Duodenal mucosa (tissue), 2 donors: Measurements from ENCODE around the gene DNMT3L.

ENCODE experiments used
- H3K27ac ChIP-seq: one replicate; pipeline ENCODE4 v1.7.0; 2013; ENCODE audit warnings: low read depth, low read length
- H3K27me3 ChIP-seq, 2 donors: one replicate each; pipeline ENCODE4 v1.7.0; 2013; ENCODE audit warnings: low read length in 2 of 2, control low read depth in 1 of 2; ENCODE audit not compliant: insufficient read depth in 2 of 2, control insufficient read depth in 1 of 2
- H3K36me3 ChIP-seq, 2 donors: one replicate each; pipeline ENCODE4 v1.7.0; 2013; ENCODE audit warnings: low read length in 2 of 2, control low read depth in 1 of 2; ENCODE audit not compliant: insufficient read depth in 2 of 2, control insufficient read depth in 1 of 2
- H3K4me1 ChIP-seq, 2 donors: one replicate each; pipeline ENCODE4 v1.7.0; 2013; ENCODE audit warnings: low read length in 2 of 2, control low read depth in 1 of 2; ENCODE audit not compliant: insufficient read depth in 2 of 2, control insufficient read depth in 1 of 2
- H3K4me3 ChIP-seq, 2 donors: one replicate each; pipeline ENCODE4 v1.7.0; 2013; ENCODE audit warnings: low read length in 2 of 2, low read depth in 1 of 2
- H3K9ac ChIP-seq, 2 donors: one replicate each; pipeline ENCODE4 v1.7.0; 2013; ENCODE audit warnings: low read length in 2 of 2, low read depth in 1 of 2
- H3K9me3 ChIP-seq, 2 donors: one replicate each; pipeline ENCODE4 v1.7.0; 2013; ENCODE audit warnings: low read length in 2 of 2, control low read depth in 1 of 2; ENCODE audit not compliant: control insufficient read depth in 1 of 2

DNMT3L gene

DNA sequence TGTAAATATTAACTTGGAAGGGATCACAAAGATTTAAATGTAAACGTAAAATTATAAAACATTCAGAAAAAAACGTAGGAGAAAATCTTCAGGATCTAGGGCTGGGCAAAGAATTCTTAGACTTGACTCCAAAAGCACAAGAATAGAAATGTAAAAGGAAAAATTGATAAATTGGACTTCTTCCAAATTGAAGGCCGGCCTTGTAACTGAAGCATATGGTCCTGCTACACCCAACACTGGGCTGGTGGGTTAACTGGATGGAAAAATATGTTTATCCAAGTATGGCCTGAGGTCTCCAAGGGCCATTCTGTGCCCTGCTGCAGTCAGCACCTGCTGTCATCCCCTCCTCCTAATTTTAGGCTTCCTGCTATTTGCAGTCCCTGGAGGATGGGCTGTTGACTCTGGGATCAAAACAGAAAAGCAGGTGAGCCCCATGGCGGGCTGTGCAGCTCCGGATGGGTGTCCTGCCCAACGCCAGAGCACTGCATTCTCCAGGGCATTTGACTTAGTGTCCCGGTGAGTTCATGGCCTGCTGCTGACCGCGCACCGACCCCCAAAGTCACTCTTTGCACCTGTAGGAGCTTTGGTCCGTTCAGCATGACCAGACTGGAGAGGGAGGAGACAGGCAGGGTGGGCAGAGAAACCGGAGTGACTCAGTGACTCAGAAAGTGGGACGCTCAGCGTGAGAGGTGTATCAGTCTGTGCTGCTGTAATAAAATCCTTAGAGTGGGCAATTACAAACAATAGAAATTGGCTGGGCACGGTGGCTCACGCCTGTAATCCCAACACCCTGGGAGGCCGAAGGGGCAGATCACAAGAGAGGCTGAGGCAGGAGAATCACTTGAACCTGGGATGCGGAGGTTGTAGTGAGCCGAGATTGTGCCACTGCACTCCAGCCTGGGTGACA, 17.9 kb upstream of the DNMT3L start:
- no peaks in the 10 kb centered on the region for H3K9me3 ChIP-seq
- no peak overlapping the region for H3K4me3 ChIP-seq
- no peak overlapping the region for H3K27ac ChIP-seq
- H3K9ac ChIP-seq = no peak overlapping the region
- H3K36me3 ChIP-seq = no peaks in the 10 kb centered on the region
- H3K4me1 ChIP-seq = no peaks in the 10 kb centered on the region
- no peaks in the 10 kb centered on the region for H3K27me3 ChIP-seq

DNA sequence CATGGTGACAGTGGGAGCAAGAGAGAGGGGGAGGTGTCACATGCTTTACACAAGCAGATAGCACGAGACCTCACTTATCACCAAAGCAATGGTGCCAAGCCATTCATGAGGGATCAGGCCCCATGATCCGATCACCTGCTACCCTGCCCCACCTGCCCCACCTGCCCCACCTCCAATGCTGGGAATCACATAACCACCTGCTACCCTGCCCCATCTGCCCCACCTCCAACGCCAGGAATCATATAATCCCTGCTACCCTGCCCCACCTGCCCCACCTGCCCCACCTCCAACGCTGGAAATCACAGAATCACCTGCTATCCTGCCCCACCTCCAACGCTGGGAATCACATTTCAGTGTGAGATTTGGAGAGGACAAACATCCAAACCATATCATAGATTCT, 13.3 kb upstream of the DNMT3L start:
- Histone ChIP-seq H3K4me1 (no peaks in the 10 kb centered on the region), H3K27ac (no peak overlapping the region), H3K27me3 (no peaks in the 10 kb centered on the region), H3K9ac (no peak overlapping the region), H3K4me3 (no peak overlapping the region), H3K9me3 (no peaks in the 10 kb centered on the region), H3K36me3 (no peaks in the 10 kb centered on the region)

DNA sequence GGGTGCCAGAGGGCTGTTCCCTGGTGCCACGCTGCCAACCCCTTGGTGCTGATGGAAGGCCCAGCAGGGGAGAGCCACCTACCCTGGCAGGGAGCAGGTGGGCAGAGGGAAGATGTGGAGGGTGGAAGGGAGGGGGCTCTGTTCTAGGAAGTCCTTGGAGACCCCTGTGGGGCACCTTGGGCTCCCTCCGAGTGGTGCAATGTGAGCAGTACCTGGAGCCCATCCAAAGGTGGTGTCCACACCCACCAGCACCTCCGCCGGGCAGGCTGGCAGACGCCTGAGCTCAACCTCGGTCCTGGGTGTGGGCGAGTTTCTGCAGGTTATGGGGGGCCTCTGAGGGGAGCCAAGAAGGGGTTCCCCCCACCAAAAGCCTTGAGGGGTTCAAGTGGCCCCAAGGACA, 11.3 kb upstream of the DNMT3L start:
- no peak overlapping the region for H3K27ac ChIP-seq
- H3K4me3 ChIP-seq = no peak overlapping the region
- no peak overlapping the region for H3K9ac ChIP-seq
- H3K36me3 ChIP-seq = no peaks in the 10 kb centered on the region
- H3K9me3 ChIP-seq = no peaks in the 10 kb centered on the region
- H3K4me1 ChIP-seq = no peaks in the 10 kb centered on the region
- H3K27me3 ChIP-seq = no peaks in the 10 kb centered on the region

DNA sequence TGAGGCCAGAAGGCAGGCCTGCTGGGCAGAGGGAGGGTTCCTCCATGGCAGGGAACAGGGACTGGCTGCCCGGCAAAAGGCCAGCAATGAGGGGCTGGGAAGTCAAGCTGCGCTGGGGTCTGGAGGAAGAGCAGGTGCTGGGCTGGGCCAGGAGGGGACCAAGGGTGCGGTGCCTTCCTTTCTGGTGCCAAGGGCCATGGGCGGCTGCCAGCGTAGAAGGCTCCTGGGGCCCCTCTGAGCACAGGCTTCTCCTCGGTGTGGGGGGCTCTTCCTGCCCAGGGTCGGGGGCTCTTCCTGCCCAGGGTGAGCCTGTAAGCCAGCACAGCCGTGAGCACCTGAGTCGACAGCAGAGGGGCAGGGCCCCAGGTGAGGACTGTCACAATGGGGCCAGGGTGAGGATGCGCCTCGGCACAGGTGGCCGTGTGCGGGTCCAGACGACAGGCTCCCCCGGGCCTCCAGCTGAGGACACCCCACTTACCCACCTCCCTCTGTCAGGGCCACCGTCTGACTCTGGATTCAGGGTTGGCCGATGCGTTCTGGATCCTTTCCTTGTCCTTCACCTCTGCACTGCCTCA, 10.7 kb upstream of the DNMT3L start:
- Histone ChIP-seq H3K27ac (no peak overlapping the region), H3K9me3 (no peaks in the 10 kb centered on the region), H3K4me1 (no peaks in the 10 kb centered on the region), H3K4me3 (no peak overlapping the region), H3K9ac (no peak overlapping the region), H3K36me3 (no peaks in the 10 kb centered on the region), H3K27me3 (no peaks in the 10 kb centered on the region)

DNA sequence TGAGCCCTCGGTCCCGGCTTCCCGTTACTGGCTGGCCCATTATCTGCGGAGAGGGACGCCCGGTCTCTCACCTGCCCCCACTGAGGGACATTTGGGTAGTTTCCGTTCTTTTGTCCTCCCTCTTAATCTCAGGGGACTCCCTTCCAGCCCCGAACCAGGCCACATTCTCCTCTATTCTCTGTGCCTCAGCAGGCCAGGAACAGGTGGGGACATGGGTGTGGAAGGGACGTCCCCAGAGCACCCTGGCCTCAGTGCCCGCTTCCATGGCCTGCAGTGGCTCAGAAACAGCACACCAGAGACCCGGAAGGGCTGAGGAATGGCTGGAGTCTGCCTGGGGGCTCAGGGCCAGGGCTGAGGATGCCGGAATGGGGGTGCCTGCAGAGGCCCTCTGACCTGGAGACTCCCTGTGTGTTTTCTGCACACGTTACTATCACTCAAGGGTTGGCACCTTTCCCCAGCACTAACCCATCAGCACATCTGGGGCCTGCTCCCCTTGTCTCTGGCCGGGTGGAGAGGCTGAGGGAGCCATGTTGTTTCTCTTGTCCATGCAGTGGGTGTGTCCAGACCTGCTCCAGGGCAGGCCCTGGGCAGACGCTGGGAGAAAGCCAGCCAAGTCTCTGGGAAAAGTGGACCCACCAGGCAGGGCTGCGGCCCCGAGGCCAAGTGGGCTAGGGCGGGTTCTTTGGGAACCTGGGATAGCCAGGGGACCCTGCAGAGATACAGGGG, 10.0 kb upstream of the DNMT3L start:
- Histone ChIP-seq H3K9me3 (no peaks in the 10 kb centered on the region), H3K27me3 (no peaks in the 10 kb centered on the region), H3K4me3 (no peak overlapping the region), H3K4me1 (no peaks in the 10 kb centered on the region), H3K36me3 (no peaks in the 10 kb centered on the region), H3K9ac (no peak overlapping the region), H3K27ac (no peak overlapping the region)

DNA sequence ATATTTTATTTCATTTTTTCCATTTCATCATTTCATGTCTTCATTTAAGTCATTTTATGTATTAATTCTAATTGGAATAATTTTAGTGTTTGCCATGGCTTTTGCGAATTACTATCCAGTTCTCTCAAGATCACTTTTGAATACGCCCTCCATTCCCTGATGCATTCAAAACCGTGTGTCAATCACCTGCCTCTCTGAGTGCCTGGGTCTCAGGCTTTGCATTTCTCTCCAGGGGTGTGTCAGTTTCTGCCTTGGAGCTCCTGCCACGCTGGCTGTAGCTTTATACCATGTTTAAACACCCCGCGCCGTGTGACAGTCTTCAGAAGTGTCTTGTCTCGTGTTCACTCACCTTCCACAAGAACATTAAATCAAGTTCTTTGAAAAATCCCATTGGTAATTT, 7.4 kb upstream of the DNMT3L start:
- no peaks in the 10 kb centered on the region for H3K36me3 ChIP-seq
- no peak overlapping the region for H3K27ac ChIP-seq
- no peak overlapping the region for H3K4me3 ChIP-seq
- no peak overlapping the region for H3K9ac ChIP-seq
- no peaks in the 10 kb centered on the region for H3K9me3 ChIP-seq
- H3K4me1 ChIP-seq = no peaks in the 10 kb centered on the region
- no peaks in the 10 kb centered on the region for H3K27me3 ChIP-seq

DNA sequence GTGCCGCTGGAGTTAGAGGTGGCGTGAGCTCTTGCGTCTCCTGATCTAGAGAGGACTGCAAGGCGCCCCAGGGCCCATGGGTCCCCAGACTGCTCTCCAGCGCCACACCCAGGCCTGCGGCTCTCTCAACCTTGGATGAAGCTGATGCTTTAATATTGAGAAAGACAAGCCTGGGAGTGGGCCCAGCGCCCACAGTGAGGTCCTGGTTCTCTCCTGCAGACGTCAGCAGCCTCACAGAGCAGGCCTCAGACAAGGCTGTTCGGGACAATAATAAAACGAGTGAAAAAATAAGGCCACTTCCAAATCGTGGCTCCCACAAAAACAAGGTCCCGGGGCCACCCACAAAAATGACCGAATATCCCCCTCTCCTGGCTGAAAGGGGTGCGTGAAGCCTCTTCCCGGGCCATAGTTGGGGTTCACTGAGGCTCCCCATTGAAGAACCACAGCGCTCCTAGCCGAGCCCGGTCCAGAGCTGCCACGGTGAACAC, 6.0 kb upstream of the DNMT3L start:
- Histone ChIP-seq H3K9ac (no peak overlapping the region), H3K27ac (no peak overlapping the region), H3K4me1 (no peaks in the 10 kb centered on the region), H3K27me3 (no peaks in the 10 kb centered on the region), H3K36me3 (no peaks in the 10 kb centered on the region), H3K9me3 (no peaks in the 10 kb centered on the region), H3K4me3 (no peak overlapping the region)

DNA sequence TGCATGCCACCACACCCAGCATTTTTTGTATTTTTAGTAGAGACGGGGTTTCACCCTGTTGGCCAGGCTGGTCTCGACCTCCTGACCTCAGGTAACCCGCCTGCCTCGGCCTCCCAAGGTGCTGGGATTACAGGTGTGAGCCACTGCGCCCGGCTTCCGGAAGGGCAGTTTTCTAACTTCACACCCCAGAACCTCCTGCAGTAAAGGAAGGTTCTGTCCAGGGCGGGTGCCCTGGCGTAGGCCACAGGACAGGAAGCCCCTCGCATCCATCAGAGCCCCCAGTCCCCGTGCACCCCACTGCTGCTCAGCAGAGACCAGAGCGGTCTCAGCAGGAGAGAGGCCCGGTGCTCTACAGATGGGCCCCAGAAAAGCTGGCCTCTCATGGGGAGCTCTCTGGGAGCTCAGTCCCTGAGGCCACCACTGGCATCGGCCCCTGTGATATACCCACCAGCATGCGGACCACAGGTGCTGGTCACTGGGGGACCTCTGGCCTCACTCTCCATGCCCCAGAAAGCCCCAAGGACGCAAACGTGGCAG, 4.1 kb upstream of the DNMT3L start:
- Histone ChIP-seq H3K4me1 (no peaks in the 10 kb centered on the region), H3K36me3 (no peaks in the 10 kb centered on the region), H3K9ac (no peak overlapping the region), H3K27me3 (no peaks in the 10 kb centered on the region), H3K9me3 (no peaks in the 10 kb centered on the region), H3K27ac (no peak overlapping the region), H3K4me3 (no peak overlapping the region)

DNA sequence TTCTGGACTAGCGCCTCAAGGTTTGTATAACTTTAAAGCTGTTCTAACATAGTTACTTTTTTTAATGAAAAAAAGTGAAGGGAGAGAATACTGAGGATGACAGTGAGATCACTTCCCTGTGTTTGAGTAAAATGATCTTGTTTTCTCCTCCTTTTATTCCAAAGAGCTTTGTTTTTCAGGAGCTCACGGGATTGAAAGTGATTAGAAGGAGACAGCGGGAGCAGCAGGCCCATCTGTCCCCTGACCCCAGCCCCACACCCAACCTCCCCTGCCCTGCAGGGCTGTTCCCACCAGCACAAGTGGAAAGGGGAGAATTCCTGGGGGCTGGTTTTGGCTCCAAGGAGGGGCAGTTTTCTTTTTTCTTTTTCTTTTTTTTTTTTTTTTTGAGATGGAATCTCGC, 2.1 kb upstream of the DNMT3L start:
- no peak overlapping the region for H3K27ac ChIP-seq
- H3K36me3 ChIP-seq = no peaks in the 10 kb centered on the region
- no peak overlapping the region for H3K9ac ChIP-seq
- no peaks in the 10 kb centered on the region for H3K27me3 ChIP-seq
- no peak overlapping the region for H3K4me3 ChIP-seq
- no peaks in the 10 kb centered on the region for H3K4me1 ChIP-seq
- H3K9me3 ChIP-seq = no peaks in the 10 kb centered on the region

DNA sequence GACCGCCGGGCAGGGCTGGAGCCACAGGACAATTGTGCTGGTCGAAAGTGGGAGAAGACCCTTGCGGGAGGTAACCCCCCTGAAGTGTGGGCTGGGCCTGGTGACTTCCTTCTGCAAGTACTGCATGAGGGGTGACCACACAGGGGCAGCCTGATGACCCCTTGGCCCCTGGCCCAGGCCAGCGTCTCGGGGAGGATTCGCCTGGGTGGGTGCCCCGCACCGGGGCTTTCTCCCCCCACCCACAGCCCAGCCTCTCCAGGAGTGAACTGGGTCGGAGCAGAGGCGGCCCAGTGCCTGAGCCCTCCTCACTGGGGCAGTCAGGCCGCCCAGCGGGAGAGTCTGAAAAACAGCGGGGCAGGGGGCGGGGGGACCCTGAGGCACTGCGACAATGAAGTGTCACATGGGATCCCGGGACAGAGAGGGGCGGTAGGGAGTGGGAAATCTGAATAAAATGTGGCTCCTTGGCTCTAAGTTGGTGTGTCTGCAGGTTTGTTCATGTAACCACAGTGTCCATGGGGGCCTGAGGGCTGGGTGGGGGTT, 1.6 kb upstream of the DNMT3L start:
- Histone ChIP-seq H3K9ac (no peak overlapping the region), H3K9me3 (no peaks in the 10 kb centered on the region), H3K27me3 (no peaks in the 10 kb centered on the region), H3K4me1 (no peaks in the 10 kb centered on the region), H3K4me3 (no peak overlapping the region), H3K36me3 (no peaks in the 10 kb centered on the region), H3K27ac (no peak overlapping the region)
